Measurements from ENCODE around the gene PRR30.

The PRR30 gene

DNA sequence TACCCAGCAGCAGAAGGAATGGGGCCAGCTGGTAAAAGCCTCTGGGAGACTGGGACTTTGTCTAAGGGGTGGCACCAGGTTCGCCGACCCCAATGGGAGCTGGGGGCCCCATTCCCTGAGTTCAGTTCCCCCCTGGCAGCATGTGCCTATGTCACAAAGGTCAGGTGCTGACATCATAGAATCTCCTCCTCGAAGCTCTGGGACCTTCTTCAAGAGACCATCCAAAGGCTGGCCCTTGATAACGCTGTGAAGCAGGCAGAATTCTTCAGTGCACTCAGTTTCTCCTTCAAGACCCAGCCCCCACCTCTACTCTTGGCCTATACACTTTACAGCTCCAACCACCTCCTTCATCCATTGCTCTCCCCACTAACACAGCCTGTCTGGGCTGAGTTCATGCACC, at the start of gene PRR30:
Gene PRR30 (minus strand): TSS at position 101 of the 400 bp plus-strand sequence. CDS start 1,081 bp downstream, outside the sequence.
- no peaks in the 10 kb centered on the region for H3K36me3 ChIP-seq
- no peak for DNase-seq
- no peak within 1 kb of the TSS for H3K4me3 ChIP-seq
- peaks cover 0 to 4% (median 0%) of the 10 kb centered on the region in 4 donors for H3K4me1 ChIP-seq
- intact Hi-C loops (cut with DNase I; ENCODE audit: low total_unique reads): loop anchor here (10.0 kb wide), 1 partner anchor 75 kb away; the partner anchor contains the start of genes ATRAID, CAD and SLC5A6
- TF ChIP-seq, protein P1, sequence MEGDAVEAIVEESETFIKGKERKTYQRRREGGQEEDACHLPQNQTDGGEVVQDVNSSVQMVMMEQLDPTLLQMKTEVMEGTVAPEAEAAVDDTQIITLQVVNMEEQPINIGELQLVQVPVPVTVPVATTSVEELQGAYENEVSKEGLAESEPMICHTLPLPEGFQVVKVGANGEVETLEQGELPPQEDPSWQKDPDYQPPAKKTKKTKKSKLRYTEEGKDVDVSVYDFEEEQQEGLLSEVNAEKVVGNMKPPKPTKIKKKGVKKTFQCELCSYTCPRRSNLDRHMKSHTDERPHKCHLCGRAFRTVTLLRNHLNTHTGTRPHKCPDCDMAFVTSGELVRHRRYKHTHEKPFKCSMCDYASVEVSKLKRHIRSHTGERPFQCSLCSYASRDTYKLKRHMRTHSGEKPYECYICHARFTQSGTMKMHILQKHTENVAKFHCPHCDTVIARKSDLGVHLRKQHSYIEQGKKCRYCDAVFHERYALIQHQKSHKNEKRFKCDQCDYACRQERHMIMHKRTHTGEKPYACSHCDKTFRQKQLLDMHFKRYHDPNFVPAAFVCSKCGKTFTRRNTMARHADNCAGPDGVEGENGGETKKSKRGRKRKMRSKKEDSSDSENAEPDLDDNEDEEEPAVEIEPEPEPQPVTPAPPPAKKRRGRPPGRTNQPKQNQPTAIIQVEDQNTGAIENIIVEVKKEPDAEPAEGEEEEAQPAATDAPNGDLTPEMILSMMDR (IDR thresholded peaks at IDR 0.05): no peak
- H3K9me3 ChIP-seq: no peaks in the 10 kb centered on the region
- H3K27ac ChIP-seq: no peak within 1 kb of the TSS
- H3K27me3 ChIP-seq: no peaks in the 10 kb centered on the region

DNA sequence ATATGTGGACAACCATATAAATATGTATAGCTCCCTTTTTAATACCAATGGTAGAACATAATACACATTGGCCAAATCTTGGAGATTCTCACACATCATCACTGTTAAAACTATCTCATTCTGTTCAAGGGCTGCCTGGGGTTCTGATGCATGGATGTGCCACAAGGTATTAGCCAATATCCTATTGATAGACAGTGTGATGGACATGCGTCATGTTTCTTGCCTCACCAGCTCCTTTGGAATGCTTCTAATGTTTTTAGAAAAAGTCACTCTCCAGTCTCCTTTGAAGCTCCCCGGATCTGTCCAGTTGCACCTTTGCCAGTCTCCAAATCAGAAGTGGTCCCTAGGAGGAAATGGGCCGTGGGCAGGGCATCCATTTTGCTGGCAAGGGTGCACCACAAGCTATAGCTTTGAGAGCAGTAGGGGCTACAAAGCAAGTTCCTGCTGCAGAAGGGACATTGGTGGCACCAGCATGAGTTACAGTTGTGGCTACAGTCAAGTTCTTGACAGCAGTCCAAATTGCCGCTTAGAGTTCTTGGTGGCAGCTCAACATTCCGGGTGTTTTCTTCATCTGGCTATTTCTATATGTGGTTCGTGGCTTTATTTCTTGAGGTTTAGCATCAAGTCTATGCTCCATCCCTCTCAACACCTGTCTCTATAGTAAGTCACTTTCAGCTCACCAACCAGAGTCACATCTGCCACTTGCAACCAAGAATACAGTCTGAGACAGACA, 47.6 kb upstream of the PRR30 start:
- no peaks in the 10 kb centered on the region for H3K9me3 ChIP-seq
- H3K4me1 ChIP-seq: peaks cover 0 to 33% (median 1%) of the 10 kb centered on the region in 4 donors
- TF ChIP-seq, protein P1 (IDR thresholded peaks at IDR 0.05): no peak
- no peaks in the 10 kb centered on the region for H3K36me3 ChIP-seq
- no peak overlapping the region for H3K4me3 ChIP-seq
- peak overlapping the region; percentile 59 to 66 for H3K27ac ChIP-seq
- peaks cover 0 to 7% of the 10 kb centered on the region in 2 donors for H3K27me3 ChIP-seq
- peak in 1 of 2 donors; percentile 2 for DNase-seq
- intact Hi-C loops (cut with DNase I; ENCODE audit: low total_unique reads): no loop called here

DNA sequence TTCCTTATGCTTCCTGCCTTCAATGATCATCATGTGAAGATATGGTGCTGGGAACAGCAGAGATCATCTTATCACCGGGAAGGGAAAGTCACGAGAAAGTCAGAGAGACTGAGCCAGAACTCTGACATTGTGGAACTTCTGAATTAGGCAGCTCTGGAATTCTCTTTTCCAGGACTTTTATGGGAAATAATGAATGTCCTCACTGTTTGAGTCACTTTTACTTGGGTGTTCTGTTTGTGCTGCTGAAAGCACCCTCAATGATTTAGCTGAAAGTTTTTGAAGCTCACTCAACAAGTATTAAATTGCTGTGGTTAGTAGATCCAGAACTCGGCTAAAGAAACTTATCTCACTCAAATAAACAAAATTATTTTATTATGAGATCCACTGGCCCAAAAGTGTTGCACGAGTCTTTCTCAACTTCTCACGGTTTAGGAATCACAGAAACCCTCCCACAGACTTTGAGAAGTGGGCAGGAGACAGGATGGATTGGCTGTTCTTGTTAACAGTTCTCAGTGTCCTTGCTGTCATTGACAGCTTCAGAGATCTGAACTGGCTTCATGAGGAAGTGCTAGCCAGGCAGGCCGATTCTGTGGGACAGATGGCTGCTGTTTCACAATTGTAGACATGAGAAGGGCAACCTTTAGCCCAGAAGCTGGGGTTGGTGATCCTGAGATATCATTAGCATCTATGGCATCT, 46.3 kb upstream of the PRR30 start:
- peaks cover 0 to 38% (median 1%) of the 10 kb centered on the region in 4 donors for H3K4me1 ChIP-seq
- no peaks in the 10 kb centered on the region for H3K9me3 ChIP-seq
- H3K4me3 ChIP-seq: no peak overlapping the region
- no peaks in the 10 kb centered on the region for H3K36me3 ChIP-seq
- DNase-seq: peak; percentile 81 to 84
- intact Hi-C loops (cut with DNase I; ENCODE audit: low total_unique reads): no loop called here
- no peaks in the 10 kb centered on the region for H3K27me3 ChIP-seq
- TF ChIP-seq, protein P1 (IDR thresholded peaks at IDR 0.05): no peak
- peak overlapping the region; percentile 59 to 66 for H3K27ac ChIP-seq

DNA sequence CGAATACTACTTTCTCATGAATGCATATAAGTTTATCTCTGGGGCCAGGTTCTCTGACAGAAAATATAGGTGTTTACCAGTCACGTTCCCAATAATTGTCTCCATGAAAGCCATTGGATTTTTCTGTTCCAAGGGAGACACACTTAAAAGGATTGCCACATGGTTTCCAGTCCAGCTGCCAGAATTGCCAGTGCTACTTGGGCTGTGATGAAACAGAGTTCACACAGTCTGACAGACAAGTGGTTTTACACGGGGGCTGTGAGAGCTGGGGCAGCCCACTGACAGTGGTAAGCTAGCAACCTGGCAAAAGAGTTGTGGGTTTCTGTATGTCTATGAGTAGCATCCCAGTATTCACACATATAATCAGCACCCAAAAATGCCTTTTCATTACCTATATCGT, 44.9 kb upstream of the PRR30 start:
- Histone ChIP-seq H3K36me3 (no peaks in the 10 kb centered on the region), H3K4me3 (no peak overlapping the region), H3K27me3 (no peaks in the 10 kb centered on the region), H3K9me3 (no peaks in the 10 kb centered on the region), H3K4me1 (peaks cover 0 to 45% (median 1%) of the 10 kb centered on the region in 4 donors), H3K27ac (peak overlapping the region; percentile 59 to 66)
- TF ChIP-seq, protein P1 (IDR thresholded peaks at IDR 0.05): no peak
- intact Hi-C loops (cut with DNase I; ENCODE audit: low total_unique reads): no loop called here
- peak; percentile 80 to 83 for DNase-seq

DNA sequence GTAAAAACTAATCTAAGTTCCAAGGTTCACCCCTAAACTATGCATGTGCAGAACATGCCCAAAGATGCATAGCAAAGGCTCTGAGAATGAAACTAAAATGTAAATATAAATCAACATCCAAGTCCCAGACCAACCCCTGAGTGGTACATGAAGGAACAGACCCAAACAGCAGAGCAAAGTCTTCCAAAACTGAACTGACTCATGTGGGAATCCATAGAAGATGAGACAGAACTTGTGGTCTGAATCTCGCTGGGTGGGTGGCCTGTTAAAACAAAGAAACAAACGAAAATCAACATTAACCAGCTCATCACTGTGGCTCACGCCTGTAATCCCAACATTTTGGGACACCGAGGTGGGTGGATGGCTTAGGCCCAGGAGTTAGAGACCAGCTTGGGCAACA, 43.1 kb upstream of the PRR30 start:
- no peak for DNase-seq
- Histone ChIP-seq H3K4me1 (peaks cover 0 to 44% (median 1%) of the 10 kb centered on the region in 4 donors), H3K9me3 (no peaks in the 10 kb centered on the region), H3K27me3 (peaks cover 0 to 6% of the 10 kb centered on the region in 2 donors), H3K27ac (no peak overlapping the region), H3K4me3 (no peak overlapping the region), H3K36me3 (no peaks in the 10 kb centered on the region)
- intact Hi-C loops (cut with DNase I; ENCODE audit: low total_unique reads): no loop called here
- TF ChIP-seq, protein P1 (IDR thresholded peaks at IDR 0.05): no peak

All from tibial artery (tissue), 4 donors.